PC-9 (cell line): ENCODE results near the gene CACNA1S. TPM values are rescaled to one million over a fixed set of nuclear protein-coding genes. Genes with fewer than 3 reads are reported as not detected.

Experiments
- BruUV-seq: library from RNA; stranded (reverse); fragments of 400-500 nt; replicated peaks from 2 replicates; lab custom pipeline; 2021; lab: Mats Ljungman, UMichigan
- CTCF ChIA-PET: fragments of 300-600 bp; sonication (Branson Sonifier 250); formaldehyde crosslinking; loops from one replicate; lab custom pipeline; 2022; ENCODE audit warnings: antibody characterized with exemption; lab: Charles Lee
- POLR2A ChIA-PET: fragments of 300-600 bp; sonication (Branson Sonifier 250); formaldehyde crosslinking; loops from one replicate; lab custom pipeline; 2022; ENCODE audit warnings: antibody characterized with exemption; ENCODE audit not compliant: unreplicated experiment; lab: Charles Lee
- DNase-seq, 2 experiments: peaks; one replicate each; pipeline versions ENCODE4 v3.0.0 to v3.0.0-alpha.2; 2015 to 2022; ENCODE audit warnings: mixed read lengths in 1 of 2
- H2AFZ ChIP-seq: fragments of 200-600 bp; sonication (generic); 2 replicates; pipeline ENCODE4 v1.8.1; 2017; ENCODE audit warnings: antibody characterized with exemption
- H3F3A ChIP-seq: fragments of 200-600 bp; sonication (generic); 2 replicates; pipeline ENCODE4 v1.8.1; 2017; ENCODE audit warnings: antibody characterized with exemption, mild to moderate bottlenecking, low read depth; ENCODE audit not compliant: insufficient read depth
- H3K27ac ChIP-seq: fragments of 200-600 bp; sonication (generic); 2 replicates; pipeline ENCODE4 v1.6.1; 2016; ENCODE audit warnings: mixed run types
- H3K27me3 ChIP-seq: fragments of 200-600 bp; sonication (generic); 2 replicates; pipeline ENCODE4 v1.6.1; 2016; ENCODE audit warnings: low read depth, mixed run types; ENCODE audit not compliant: insufficient read depth
- H3K36me3 ChIP-seq: fragments of 200-600 bp; sonication (generic); 2 replicates; pipeline ENCODE4 v1.6.1; 2016; ENCODE audit warnings: low read depth, mixed run types
- H3K4me1 ChIP-seq: fragments of 200-600 bp; sonication (generic); replicated peaks from 2 replicates; pipeline ENCODE4 v1.6.1; 2016; ENCODE audit warnings: mixed run types; ENCODE audit not compliant: insufficient read depth
- H3K4me2 ChIP-seq: fragments of 200-600 bp; sonication (generic); 2 replicates; pipeline ENCODE4 v1.6.1; 2017; ENCODE audit warnings: mixed run types
- H3K4me3 ChIP-seq: fragments of 200-600 bp; sonication (generic); 2 replicates; pipeline ENCODE4 v1.6.1; 2016; ENCODE audit warnings: mixed run types
- H3K79me2 ChIP-seq: fragments of 200-600 bp; sonication (generic); 2 replicates; pipeline ENCODE4 v1.6.1; 2017; ENCODE audit warnings: low read depth, mixed run types
- H3K9me2 ChIP-seq: fragments of 200-600 bp; sonication (generic); 2 replicates; pipeline ENCODE4 v1.8.1; 2017; ENCODE audit warnings: mild to moderate bottlenecking; ENCODE audit not compliant: insufficient read depth
- H3K9me3 ChIP-seq: fragments of 200-600 bp; sonication (generic); 2 replicates; pipeline ENCODE4 v1.8.1; 2016; ENCODE audit warnings: low read depth; ENCODE audit not compliant: insufficient read depth
- H4K20me1 ChIP-seq: fragments of 200-600 bp; sonication (generic); 2 replicates; pipeline ENCODE4 v1.8.1; 2017; ENCODE audit not compliant: insufficient read depth
- CTCF ChIP-seq: fragments of 200-600 bp; sonication (generic); conservative IDR thresholded peaks from 2 replicates; pipeline ENCODE4 v1.6.1; 2017; ENCODE audit warnings: mixed run types, antibody characterized with exemption, mild to moderate bottlenecking, moderate library complexity
- EZH2 ChIP-seq: fragments of 200-600 bp; sonication (generic); IDR thresholded peaks from 2 replicates; pipeline ENCODE4 v1.8.0; 2017; ENCODE audit warnings: antibody characterized with exemption, low read depth
- intact Hi-C: fragments of 100-400 bp; cut with micrococcal nuclease; formaldehyde crosslinking; loops from one replicate; pipeline ENCODE4 v1.10.0; 2022; ENCODE audit not compliant: unreplicated experiment
- total RNA-seq: library from RNA; stranded (reverse); gene quantifications from 2 replicates; pipeline ENCODE4 v1.2.3, GENCODE V29; 2021

CACNA1S gene
- total RNA-seq, 1 experiment from 2014 or later: not detected

- BruUV-seq: no TSS peak
- H4K20me1 ChIP-seq: no peaks in the 10 kb centered on the region
- no peak overlapping the region for H3K27ac ChIP-seq
- no peaks in the 10 kb centered on the region for H3K36me3 ChIP-seq
- H3K9me2 ChIP-seq: no peaks in the 10 kb centered on the region
- intact Hi-C loops: no loop called here
- ChIA-PET POLR2A (no interaction called here), CTCF (no interaction called here)
- H3F3A ChIP-seq: no peaks in the 10 kb centered on the region
- TF ChIP-seq EZH2: no peak
- TF ChIP-seq CTCF: no peak
- no peak for DNase-seq
- peaks cover 11% of the 10 kb centered on the region; the same call in 1 of the 2 replicates for H3K4me1 ChIP-seq
- no peak overlapping the region for H3K4me3 ChIP-seq
- H3K79me2 ChIP-seq: 0 out of 2 replicates have a peak, but pooled peaks cover 7% of the 10 kb centered on the region
- H3K4me2 ChIP-seq: no peak overlapping the region
- no peaks in the 10 kb centered on the region for H3K9me3 ChIP-seq
- H3K27me3 ChIP-seq: no peaks in the 10 kb centered on the region
- H2AFZ ChIP-seq: no peak overlapping the region
These were observed 44.1 kb upstream of the CACNA1S start for GRCh38 chr1:201156346-201156745.

GRCh38 chr1:201155354-201155753 is 43.1 kb upstream of the CACNA1S start:
- CTCF ChIA-PET: interaction anchor here (0.5 to 0.6 kb wide), 2 partner anchors 23 to 325 kb away, joined by 3 to 7 read pairs; no protein-coding TSS in a partner anchor

More at GRCh38 chr1:201155354-201155753, 43.1 kb upstream of the CACNA1S start:
- no peaks in the 10 kb centered on the region for H3K9me3 ChIP-seq
- no peak for TF ChIP-seq CTCF
- TF ChIP-seq EZH2: no peak
- no peaks in the 10 kb centered on the region for H3K9me2 ChIP-seq
- no peaks in the 10 kb centered on the region for H4K20me1 ChIP-seq
- no peak overlapping the region for H3K27ac ChIP-seq
- POLR2A ChIA-PET: no interaction called here
- H3K4me3 ChIP-seq: no peak overlapping the region
- no peak for DNase-seq
- intact Hi-C loops: loop anchor here (2.0 kb wide), 1 partner anchor 29 kb away; no protein-coding TSS in a partner anchor
- H3K79me2 ChIP-seq: 0 out of 2 replicates have a peak, but pooled peaks cover 7% of the 10 kb centered on the region
- H3K4me1 ChIP-seq: peaks cover 11% of the 10 kb centered on the region; the same call in 1 of the 2 replicates
- H3K4me2 ChIP-seq: no peak overlapping the region
- H3K27me3 ChIP-seq: no peaks in the 10 kb centered on the region
- H3F3A ChIP-seq: no peaks in the 10 kb centered on the region
- H2AFZ ChIP-seq: no peak overlapping the region
- H3K36me3 ChIP-seq: 0 out of 2 replicates have a peak, but pooled peaks cover 5% of the 10 kb centered on the region
- BruUV-seq: no TSS peak
